Endothelial cell of umbilical vein (primary cell): ENCODE data around the gene TMEM38A. TPM values are rescaled to one million over a fixed set of nuclear protein-coding genes. Genes with fewer than 3 reads are reported as not detected.

Source experiments
- BruUV-seq: library from RNA; stranded (reverse); fragments of 400-500 nt; replicated peaks from 2 replicates; lab custom pipeline; 2021; lab: Mats Ljungman, UMichigan
- CTCF ChIA-PET: fragments of 300-600, 350-600 bp; sonication (Branson Sonifier 250); formaldehyde crosslinking; loops from one replicate; lab custom pipeline; 2021; ENCODE audit warnings: antibody characterized with exemption, inconsistent platforms; lab: Charles Lee
- POLR2A ChIA-PET: fragments of 300-600, 350-600 bp; sonication (Branson Sonifier 250); formaldehyde crosslinking; loops from one replicate; lab custom pipeline; 2021; ENCODE audit warnings: antibody characterized with exemption, inconsistent platforms; lab: Charles Lee
- DNase-seq: peaks from one replicate; pipeline ENCODE4 v3.0.0-alpha.2; 2011; ENCODE audit warnings: low read depth, low spot score
- FAIRE-seq: peaks from 2 replicates; lab custom pipeline; 2011; peaks lifted over from hg19 to GRCh38; lab: Jason Lieb, UNC
- H2AFZ ChIP-seq: 2 replicates; pipeline ENCODE4 v1.6.0; 2012; ENCODE audit warnings: low read depth, low read length, control low read depth, inconsistent platforms
- H3K27ac ChIP-seq: 2 replicates; pipeline ENCODE4 v1.5.1; 2011; ENCODE audit warnings: low read depth, mild to moderate bottlenecking, control low read depth, low read length, moderate library complexity; ENCODE audit not compliant: insufficient read depth
- H3K27me3 ChIP-seq, 2 experiments: 2 replicates each; pipeline versions ENCODE4 v1.6.0 to v1.6.1; 2011; ENCODE audit warnings: low read length in 2 of 2, mixed read lengths in 1 of 2; ENCODE audit not compliant: control insufficient read depth in 2 of 2, insufficient read depth in 2 of 2
- H3K36me3 ChIP-seq, 2 experiments: 2 replicates in 1 of 2; 3 replicates in 1 of 2; pipeline ENCODE4 v1.5.1; 2011; ENCODE audit warnings: low read length in 2 of 2, mild to moderate bottlenecking in 1 of 2, moderate library complexity in 1 of 2; ENCODE audit not compliant: control insufficient read depth in 2 of 2, insufficient read depth in 2 of 2; ENCODE audit errors: extremely low read depth in 1 of 2
- H3K4me1 ChIP-seq: 3 replicates; pipeline ENCODE4 v1.5.1; 2011; ENCODE audit warnings: mild to moderate bottlenecking, low read length; ENCODE audit not compliant: control insufficient read depth, insufficient read depth; ENCODE audit errors: extremely low read depth
- H3K4me2 ChIP-seq: 2 replicates; pipeline ENCODE4 v1.6.1; 2011; ENCODE audit warnings: low read length, control low read depth, mixed read lengths; ENCODE audit not compliant: insufficient read depth
- H3K4me3 ChIP-seq, 3 experiments: fragments of 200-600 bp in 1 of 3; sonication (generic), shearing (Covaris generic) in 1 of 3; replicated peaks in 1 of 3; 2 replicates each; pipeline ENCODE4 v1.5.1; 2011 to 2016; ENCODE audit warnings: control low read depth in 3 of 3, low read length in 3 of 3, mild to moderate bottlenecking in 2 of 3, inconsistent platforms in 1 of 3, low read depth in 1 of 3, moderate library complexity in 1 of 3; ENCODE audit not compliant: insufficient read depth in 1 of 3
- H3K79me2 ChIP-seq: 2 replicates; pipeline ENCODE4 v1.6.0; 2012; ENCODE audit warnings: low read length, inconsistent platforms; ENCODE audit not compliant: control insufficient read depth, insufficient read depth
- H3K9ac ChIP-seq: replicated peaks from 2 replicates; pipeline ENCODE3; 2011; ENCODE audit warnings: low read length, control low read depth; ENCODE audit not compliant: insufficient read depth; ENCODE audit errors: extremely low read depth
- H3K9me1 ChIP-seq: replicated peaks from 3 replicates; pipeline ENCODE4 v1.6.0; 2011; ENCODE audit warnings: mild to moderate bottlenecking, low read length; ENCODE audit not compliant: control insufficient read depth, insufficient read depth; ENCODE audit errors: extremely low read depth
- H3K9me3 ChIP-seq: replicated peaks from 2 replicates; pipeline ENCODE4 v1.5.1; 2012; ENCODE audit warnings: low read length, inconsistent platforms; ENCODE audit not compliant: control insufficient read depth, insufficient read depth
- H4K20me1 ChIP-seq: replicated peaks from 2 replicates; pipeline ENCODE3; 2011; ENCODE audit warnings: mild to moderate bottlenecking, low read length; ENCODE audit not compliant: control insufficient read depth, insufficient read depth; ENCODE audit errors: extremely low read depth
- CTCF ChIP-seq, 2 donors: IDR thresholded peaks; 1 replicate in 1 of 2; 2 replicates in 1 of 2; pipeline ENCODE4 v1.5.1; 2011; ENCODE audit warnings: low read length in 2 of 2, mild to moderate bottlenecking in 2 of 2, moderate library complexity in 2 of 2, control low read depth in 1 of 2, inconsistent platforms in 1 of 2, low read depth in 1 of 2; ENCODE audit not compliant: insufficient read depth in 1 of 2; ENCODE audit errors: extremely low read depth in 1 of 2
- EZH2 ChIP-seq: IDR thresholded peaks from 2 replicates; pipeline ENCODE4 v1.6.1; 2012; ENCODE audit warnings: borderline replicate concordance, low read depth, mild to moderate bottlenecking, moderate library complexity, low read length, inconsistent platforms; ENCODE audit not compliant: severe bottlenecking
- FOS ChIP-seq: IDR thresholded peaks from 2 replicates; pipeline ENCODE4 v1.6.1; 2011; ENCODE audit warnings: mild to moderate bottlenecking, low read length, moderate library complexity, borderline replicate concordance; ENCODE audit not compliant: insufficient read depth
- GATA2 ChIP-seq: IDR thresholded peaks from 2 replicates; pipeline ENCODE4 v1.7.0; 2011; ENCODE audit warnings: low read depth, mild to moderate bottlenecking, moderate library complexity, mixed read lengths, low read length; ENCODE audit not compliant: insufficient read length, insufficient read depth
- JUN ChIP-seq: IDR thresholded peaks from 2 replicates; pipeline ENCODE4 v1.6.1; 2011; ENCODE audit warnings: borderline replicate concordance, low read depth; ENCODE audit not compliant: insufficient read length, insufficient read depth
- MAX ChIP-seq: IDR thresholded peaks from 2 replicates; pipeline ENCODE4 v1.6.1; 2011; ENCODE audit not compliant: insufficient read depth, insufficient read length
- MYC ChIP-seq: IDR thresholded peaks from one replicate; pipeline ENCODE4 v1.6.1; 2011; ENCODE audit warnings: mild to moderate bottlenecking, low read depth, low read length
- POLR2A ChIP-seq: IDR thresholded peaks from 2 replicates; pipeline ENCODE4 v1.6.1; 2012; ENCODE audit warnings: low read depth, mild to moderate bottlenecking, control low read depth, low read length
- POLR2AphosphoS5 ChIP-seq: IDR thresholded peaks from 2 replicates; pipeline ENCODE4 v1.6.1; 2012; ENCODE audit warnings: low read depth, mild to moderate bottlenecking, control low read depth, low read length, moderate library complexity; ENCODE audit not compliant: insufficient read depth
- dilution Hi-C: fragments of 300-500 bp; cut with MboI; formaldehyde crosslinking; loops from one replicate; pipeline ENCODE4 v1.15.0; 2019; ENCODE audit warnings: low sequenced_read_pairs; ENCODE audit not compliant: extremely low pct_ligation_motif_present
- intact Hi-C: fragments of 100-400 bp; cut with micrococcal nuclease; formaldehyde crosslinking; loops from one replicate; pipeline ENCODE4 v1.10.0; 2022
- polyA plus RNA-seq, 4 experiments: library from polyadenylated mRNA; depleted of rRNA in 3 of 4; stranded (reverse) in 3 of 4; unstranded in 1 of 4; fragments of >200 nt; gene quantifications; 2 replicates each; pipeline versions ENCODE4 v1.2.1 to v1.2.3, GENCODE V29; 2011 to 2012; ENCODE audit warnings: missing spikeins in 1 of 4
- total RNA-seq: library from RNA; stranded (reverse); gene quantifications from 2 replicates; pipeline ENCODE4 v1.2.3, GENCODE V29; 2021

Gene TMEM38A
- total and polyA plus RNA-seq, 2 donors (not counting 3 experiments of a cell fraction or from before 2014, with no cell fraction given) = 1.6 TPM

- DNase-seq = no peak
- Histone ChIP-seq H3K4me3 (no peak overlapping the region), H3K4me1 (no peaks in the 10 kb centered on the region), H4K20me1 (peaks cover 2% of the 10 kb centered on the region), H3K36me3 (peaks cover 12 to 22% of the 10 kb centered on the region in 2 experiments), H3K27ac (no peak overlapping the region), H3K9me3 (no peaks in the 10 kb centered on the region), H3K27me3 (no peaks in the 10 kb centered on the region), H3K9me1 (no peaks in the 10 kb centered on the region), H2AFZ (no peak overlapping the region), H3K9ac (no peak overlapping the region), H3K4me2 (no peak overlapping the region), H3K79me2 (peaks cover 31% of the 10 kb centered on the region)
- no TSS peak for BruUV-seq
- dilution Hi-C loops = no loop called here
- intact Hi-C loops = no loop called here
- ChIA-PET CTCF (no interaction called here), POLR2A (no interaction called here)
- TF ChIP-seq MYC (no peak), FOS (no peak), CTCF (IDR thresholded peaks at IDR 0.05; ENCODE audit: extremely low read depth in 1 of 2, insufficient read depth in 1 of 2, low read depth in 1 of 2, low read length in 2 of 2) (no peak), MAX (no peak), GATA2 (no peak), EZH2 (no peak), JUN (no peak), POLR2A (no peak), POLR2AphosphoS5 (no peak)
- no peak for FAIRE-seq
Measured at GRCh38 chr19:16640951-16641350, 20.0 kb upstream of the TMEM38A start.
